GM21786 (cell line): Measurements from ENCODE around the gene C8B.

Source experiments
- ATAC-seq: cut with Tn5 transposase; IDR thresholded peaks from one replicate; pipeline ENCODE4 v1.9.1; 2021; ENCODE audit not compliant: unreplicated experiment

C8B gene

GRCh38 chr1:56973923-56974742 lies 8.3 kb upstream of the C8B start:
- no peak for ATAC-seq

DNA sequence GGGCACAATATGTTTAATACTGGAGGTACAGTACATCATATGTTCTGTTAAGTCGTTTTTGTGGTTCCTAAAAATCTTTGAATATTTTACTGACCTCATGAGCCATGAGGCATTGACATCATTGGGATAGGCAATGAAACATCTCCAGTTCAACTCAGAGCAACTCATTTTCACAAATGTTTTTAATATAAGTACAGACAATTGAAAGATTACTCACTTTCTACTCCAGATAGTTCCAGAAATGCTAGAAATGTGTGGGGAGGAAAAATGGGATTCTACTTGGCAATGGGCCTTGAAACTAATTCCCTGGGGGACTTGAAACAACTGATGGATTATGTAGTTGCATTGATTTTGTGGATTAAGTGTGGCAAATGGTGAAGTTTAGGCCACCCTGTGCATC lies 7.2 kb upstream of the C8B start:
- ATAC-seq: no peak

DNA sequence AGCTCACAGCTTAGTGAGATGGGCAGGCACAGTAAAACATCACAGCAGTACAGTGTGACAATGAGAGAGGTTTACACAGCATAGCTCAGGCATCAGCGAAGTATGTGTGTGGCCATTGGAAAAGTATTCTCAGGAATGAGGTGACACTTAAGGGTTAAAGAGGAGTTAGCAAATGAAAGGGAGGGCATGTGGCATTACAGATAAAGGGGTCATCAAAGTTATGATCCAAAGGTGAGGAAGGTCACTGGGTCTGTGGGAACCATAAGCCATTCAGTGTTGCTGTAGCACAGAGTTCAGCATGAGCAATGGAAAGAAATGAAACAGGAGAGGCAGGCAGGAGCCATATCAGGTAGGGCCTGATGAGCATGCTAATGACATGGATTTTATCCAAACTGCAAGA lies 4.5 kb upstream of the C8B start:
- ATAC-seq: no peak

DNA sequence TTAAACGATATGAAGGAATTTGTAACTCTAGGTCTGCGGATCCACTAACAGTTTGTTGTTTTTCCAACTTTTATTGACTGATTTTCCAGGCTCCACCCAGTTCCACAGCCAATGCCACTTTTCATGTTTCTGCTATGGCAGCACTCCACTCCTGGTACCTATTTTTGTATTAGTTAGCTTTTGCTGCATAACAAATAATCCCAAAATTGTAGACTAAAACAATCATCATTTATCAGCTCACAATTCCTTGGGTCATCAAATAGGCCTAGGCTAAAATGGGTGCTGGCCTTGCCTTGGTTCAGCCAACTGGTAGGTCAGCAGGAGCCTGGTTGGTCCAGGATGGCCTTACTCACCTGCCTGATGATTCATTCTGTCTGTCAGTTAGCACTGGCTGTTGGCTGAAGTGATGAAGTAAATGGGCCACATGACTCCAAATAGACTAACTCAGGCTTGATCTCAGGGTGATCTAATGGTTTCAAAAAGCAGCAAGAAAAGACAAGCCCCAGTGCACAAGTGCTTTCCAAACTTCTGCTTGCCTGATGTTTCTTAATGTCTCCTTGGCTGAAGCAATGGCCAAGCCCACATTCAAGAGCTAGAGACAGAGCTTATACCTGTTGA lies 3.2 kb upstream of the C8B start:
- ATAC-seq: no peak

DNA sequence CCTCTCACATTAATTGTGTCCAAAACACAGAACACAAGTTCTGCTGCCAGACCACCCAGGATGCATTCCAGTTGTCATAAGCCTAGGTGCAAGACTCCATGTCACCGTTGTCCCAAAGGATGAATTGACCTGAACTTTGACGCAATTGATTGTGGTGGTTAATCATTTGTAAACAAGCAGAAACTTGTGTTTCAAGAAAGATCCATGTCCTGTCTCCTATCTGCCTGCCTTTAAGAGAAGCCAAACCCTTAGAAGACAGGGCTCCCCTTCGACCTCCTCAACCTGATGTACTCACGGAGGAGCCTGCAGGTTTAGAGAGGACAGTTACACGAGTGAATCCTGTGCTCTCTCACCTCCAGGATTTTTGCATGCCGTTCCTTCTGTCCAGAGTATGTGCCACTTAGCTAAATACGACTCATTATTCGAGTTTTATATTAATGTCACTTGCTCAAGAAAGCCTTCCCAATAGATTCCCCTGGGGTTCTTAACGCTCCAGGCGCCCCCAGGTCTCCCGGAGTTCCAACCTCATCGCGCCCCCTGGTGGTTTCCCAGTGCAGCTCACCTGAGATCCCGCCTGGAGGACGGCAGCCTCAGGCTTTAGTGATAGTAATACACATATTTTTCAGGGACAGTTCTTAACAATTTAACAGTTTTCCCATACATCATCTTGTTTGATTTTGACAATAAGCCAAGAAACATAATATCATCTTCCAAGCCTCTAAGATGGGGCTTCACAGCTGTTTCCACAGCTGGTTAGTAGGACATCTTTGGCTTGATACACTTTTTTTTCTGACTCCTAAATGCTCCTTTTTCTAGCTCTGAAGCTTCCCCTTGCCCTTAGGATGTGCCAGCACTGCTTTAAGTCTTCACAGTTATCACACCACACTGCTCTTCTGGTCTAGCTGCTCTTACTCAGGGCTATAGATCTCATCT lies 2.4 kb upstream of the C8B start:
- no peak for ATAC-seq

GRCh38 chr1:56967355-56967754 lies 1.5 kb upstream of the C8B start:
- ATAC-seq: no peak

DNA sequence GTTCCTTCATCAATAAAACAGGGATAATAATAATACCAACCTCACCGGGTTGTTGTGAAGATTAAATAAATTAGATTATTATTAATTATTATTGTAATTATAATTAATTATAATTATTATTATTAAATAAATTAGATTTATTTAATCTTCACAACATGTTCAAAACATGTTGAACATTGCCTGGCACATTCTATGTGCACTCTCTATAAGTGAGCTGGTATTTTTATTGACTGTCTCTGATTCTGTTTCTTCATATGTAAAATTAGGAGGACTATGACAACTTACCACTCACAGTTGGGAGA lies 834 bp upstream of the C8B start:
- ATAC-seq: no peak

DNA sequence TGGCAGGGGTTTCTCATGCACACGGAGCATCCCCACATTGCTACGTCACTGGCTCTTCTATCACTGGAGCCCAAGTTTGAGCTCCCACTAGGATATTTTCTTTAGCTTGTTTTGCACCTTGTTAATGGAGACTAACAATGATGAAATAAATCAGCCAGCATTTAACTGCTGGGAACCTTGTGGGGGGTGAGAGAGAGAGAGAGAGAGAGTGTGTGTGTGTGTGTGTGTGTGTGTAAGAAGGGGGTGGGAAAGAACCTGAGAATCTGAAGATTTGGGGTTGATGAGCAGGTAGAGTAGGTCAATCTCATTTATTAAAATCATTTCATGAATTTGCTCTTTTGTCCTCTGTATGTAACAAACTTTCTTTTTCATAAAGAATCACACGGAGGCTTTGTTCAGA lies 624 bp downstream of the C8B start:
- ATAC-seq: no peak

DNA sequence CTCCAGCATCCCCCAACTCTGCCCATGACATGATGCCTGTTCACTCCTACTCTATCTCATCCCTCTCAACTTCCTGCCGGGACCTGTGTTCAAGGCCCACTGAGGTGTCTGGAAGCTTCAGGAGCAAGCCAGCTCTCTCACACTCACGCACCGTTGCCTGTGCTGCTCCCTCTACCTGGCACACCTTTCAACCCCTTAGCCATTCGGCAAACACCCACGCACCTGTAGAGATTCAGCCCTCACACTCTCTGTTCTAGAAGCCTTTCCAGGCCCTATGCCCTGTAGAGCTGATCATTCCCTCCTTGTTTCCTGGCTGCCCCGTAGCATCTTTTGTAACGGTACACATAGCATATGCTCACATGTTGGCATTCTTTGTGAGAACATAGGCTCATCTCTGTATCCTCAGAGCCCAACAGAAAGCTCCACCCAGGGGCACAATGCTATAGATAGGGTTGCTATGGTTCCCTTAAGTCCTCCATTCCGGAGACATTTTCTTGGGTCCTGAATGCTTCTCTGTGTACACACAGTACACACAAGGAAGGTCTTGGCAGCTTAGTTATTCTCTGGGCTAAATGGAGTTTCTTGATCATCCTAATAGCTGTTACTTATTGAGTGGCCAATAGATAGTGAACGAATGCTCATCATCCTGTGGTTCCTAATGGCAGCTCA lies 1.3 kb downstream of the C8B start:
- no peak for ATAC-seq

- no peak for ATAC-seq
Measured at GRCh38 chr1:56963667-56964066, 2.1 kb downstream of the C8B start.

DNA sequence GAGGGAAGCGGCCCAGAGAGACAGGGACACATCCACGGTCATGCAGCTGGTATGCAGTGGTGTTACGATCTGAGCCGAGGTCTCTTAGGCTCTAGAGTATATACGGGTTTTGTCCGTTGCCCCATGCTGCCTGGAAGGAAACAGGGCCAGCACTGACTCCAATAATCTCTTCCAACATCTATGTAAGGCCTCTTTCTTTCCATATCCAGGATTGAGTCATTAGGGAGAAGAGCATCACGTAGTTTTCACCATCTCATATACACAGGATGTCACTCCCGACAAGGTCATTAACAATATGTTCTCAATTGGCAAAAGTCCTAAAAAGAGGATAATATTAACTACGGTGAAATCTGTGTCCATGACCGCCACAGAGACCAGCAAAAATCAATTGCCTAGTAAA lies 4.4 kb downstream of the C8B start:
- no peak for ATAC-seq

DNA sequence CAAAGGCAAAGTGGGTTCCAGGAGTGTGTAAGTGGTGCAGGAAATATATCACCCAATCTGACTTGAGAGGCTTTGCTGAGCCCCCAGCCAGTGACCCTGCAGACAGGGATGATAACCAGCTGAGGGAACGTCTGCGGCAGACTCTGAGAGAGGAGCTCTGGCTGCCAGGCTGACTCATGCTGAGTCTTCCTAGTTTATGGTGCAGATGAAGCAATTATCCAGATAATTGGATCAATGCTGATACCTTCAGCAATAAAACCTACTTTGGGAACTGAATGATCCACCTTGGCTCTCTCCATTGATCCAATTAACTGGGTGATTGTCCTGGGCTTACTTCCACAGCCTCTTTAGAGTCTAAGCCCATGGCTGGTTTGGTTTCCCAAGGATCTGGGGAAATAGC lies 7.3 kb downstream of the C8B start:
- ATAC-seq: no peak

DNA sequence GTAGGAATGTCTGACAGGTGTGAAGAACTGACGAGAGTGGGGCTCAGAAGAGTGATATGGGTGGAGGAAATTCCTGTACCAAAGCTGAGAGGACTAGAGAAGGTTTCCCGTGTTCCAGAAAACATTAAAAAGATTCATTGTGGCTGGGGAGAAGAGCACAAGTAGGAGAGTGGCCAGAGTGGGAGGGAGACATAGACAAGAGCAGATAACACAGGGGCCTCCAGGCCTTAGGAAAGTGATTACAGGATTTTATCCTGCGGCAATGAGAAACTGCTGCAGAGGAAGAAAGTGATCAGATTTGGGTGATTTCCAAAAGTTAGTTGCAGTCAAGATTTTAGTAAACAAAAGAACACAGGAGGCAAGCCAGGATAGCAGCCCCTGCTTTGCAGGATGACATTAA lies 7.9 kb downstream of the C8B start:
- ATAC-seq: no peak

DNA sequence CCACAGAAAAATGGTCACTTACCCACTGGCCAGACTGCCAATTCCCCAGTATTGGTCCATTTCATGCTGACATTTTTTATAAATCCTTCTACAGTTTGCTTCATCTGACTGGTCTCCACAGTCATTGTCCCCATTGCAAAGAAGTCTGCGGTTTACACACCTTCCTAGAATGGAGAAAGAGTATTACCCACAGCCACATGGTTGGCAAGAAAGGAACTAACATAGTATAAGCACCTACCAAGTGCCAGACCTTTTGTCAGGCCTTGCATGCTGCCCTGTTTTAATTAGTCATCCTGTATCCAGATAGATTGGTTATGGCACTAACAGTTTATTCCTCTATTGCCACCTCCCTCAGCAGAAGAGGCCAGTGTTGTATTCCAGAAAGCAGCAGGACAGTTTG lies 11.2 kb downstream of the C8B start:
- no peak for ATAC-seq

DNA sequence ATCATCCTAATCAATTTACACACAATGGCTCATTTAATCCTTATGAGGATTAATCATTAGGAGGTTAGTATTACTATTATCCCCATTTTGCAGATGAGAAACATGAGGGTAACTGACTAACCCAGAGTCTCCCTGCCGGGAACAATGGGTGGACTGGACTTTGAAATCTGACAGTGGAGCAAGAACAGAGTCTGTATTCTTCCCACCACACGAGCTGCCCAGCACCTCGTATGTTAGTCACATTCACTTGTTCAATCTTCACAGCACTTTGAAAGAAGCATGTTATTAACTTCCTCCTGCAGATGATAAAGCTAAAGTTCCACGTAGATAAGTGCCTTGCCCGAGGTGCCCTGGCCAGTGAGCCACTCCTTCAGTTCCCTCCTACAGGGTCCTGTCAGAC lies 12.4 kb downstream of the C8B start:
- no peak for ATAC-seq

DNA sequence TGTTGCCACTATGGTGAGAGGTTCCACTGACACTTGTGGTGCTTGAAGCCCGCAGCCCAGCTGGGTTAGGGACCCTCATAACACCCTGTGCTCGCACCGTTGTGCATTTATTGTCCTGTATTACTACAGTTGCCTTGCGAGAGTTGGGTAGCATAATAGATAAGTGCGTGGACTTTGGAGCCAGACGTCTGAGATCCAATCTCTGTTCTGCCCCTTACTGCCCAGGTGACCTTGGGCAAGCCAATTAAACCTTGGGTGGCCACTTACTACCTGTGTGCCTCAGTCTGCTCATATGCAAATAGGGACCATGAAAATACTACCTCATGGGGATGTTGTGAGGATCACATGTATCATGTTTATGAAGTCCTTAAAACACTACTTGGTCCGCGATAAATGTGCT lies 13.3 kb downstream of the C8B start:
- ATAC-seq: no peak

DNA sequence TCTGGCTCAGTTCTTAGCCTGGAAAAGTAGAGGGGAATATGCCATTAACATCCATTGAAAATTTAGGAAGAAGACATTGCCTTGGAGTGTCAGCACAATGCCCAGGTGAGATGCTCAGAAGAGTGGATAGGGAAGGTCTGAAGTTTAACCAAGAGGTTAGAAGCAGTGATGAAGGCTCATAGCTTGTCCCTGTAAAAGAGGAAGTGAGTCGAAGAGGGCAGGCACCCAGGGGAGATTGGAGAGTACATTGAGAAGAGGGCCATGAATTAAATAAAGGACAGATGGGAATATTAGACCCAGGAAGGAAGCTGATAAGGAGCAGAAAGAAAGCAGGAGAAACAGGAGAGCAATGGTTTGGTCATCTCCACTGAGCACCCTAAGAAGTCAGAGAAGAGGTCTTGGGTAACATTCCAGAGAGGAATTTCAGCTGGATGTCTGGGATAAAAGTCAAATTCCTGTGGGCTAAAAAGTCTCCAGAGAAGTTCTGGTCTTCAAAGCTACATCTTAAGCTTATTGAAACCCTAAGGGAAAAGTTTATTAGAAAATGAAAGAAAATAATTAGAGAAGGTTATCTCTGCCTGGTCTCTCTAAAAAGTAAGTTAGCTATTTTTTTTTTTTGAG lies 17.3 kb downstream of the C8B start:
- ATAC-seq: no peak

DNA sequence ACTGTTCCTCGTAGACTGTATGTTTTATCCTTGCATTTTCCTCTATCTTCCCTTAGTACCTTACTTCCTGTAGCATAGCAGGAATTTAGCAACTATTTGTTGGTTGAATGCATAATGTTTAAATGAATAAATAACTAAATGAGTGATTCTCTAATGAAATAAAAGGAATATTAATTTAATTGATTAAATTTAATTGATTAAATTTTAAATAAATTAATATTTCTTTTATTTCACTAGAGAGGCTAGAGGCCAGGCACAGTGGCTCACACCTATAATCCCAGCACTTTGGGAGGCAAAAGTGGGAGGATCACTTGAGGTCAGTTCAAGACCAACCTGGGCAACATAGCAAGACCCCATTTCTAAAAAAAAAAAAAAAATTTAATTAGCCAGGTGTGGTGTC lies 25.8 kb downstream of the C8B start:
- no peak for ATAC-seq

DNA sequence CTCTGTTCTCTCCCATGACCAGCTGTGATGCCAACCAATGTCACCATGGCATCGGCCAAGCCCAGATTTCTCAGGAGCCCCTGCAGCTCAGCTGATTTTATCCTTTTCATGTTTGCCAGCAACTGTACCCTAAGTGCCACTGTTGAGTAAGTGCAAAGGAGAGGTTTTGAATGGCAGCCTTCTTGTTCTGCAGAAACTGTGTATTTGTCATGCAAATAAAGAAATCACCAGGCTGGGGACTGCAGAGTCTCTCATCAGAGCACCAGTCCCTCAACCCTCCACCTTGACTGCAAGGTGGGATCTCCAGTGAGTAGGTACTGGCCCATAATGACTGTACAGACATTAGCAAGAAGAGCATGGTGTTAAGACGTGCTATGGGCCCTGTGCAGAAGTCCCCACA lies 26.6 kb downstream of the C8B start:
- ATAC-seq: no peak

- no peak for ATAC-seq
Measured at GRCh38 chr1:56938646-56939045, 27.2 kb downstream of the C8B start.

DNA sequence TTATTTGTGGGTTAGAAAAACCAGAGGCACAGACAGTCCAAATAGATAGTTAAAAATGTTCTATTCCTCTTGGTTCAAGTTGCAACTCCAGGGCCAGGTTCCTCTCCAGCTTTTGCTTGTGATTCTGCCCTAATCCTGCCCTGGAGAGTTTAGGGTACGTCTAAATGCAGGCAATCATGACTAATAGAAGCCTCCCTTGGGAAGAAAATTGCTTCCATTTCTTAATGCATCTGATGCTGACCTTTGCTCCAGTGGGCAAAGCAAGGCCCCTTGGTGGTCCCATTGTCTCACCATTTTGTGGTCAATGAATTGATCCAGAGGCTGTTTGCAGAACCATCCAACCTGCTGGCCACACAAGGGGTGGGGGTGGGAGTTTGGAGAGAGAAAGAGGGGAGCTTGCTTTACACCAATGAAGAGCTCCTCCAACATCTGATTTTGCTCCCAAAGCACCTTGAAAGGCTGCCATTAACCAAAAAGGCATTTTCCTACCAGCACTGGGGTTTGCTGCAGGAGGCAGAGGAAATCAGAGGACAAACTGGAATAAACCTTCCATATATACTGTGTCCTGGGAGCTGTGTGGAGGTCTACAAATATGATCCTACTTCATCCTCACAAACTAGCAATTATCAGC lies 31.3 kb downstream of the C8B start:
- ATAC-seq: no peak
